NCI-H226 (cell line): ENCODE results near the gene CRYGS.
"Not testable (repeated sequence)": the region's sequence is repeated elsewhere in the genome, so short reads cannot be mapped to it uniquely, and the experiment has no call there.

Experiments
- DNase-seq: peaks from one replicate; pipeline ENCODE4 v3.0.0-alpha.2; 2015

CRYGS gene

DNA sequence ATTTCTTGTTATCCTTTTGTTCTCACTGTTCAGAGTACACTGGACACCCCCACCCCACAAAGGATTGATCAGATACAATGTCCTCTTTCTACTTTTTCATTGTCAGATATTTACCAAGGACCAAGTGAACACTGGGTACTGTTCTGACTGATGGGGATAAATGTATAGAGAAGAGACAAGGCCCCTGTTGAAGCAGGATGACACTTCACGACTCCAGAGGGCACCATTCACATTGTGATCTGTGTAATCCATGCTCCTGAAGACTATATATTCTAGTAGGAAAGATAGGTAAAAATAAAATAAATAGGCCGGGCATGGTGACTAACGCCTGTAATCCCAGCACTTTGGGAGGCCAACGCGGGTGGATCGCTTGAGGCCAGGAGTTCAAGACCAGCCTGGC lies 7.2 kb upstream of the CRYGS start:
- DNase-seq: no peak

DNA sequence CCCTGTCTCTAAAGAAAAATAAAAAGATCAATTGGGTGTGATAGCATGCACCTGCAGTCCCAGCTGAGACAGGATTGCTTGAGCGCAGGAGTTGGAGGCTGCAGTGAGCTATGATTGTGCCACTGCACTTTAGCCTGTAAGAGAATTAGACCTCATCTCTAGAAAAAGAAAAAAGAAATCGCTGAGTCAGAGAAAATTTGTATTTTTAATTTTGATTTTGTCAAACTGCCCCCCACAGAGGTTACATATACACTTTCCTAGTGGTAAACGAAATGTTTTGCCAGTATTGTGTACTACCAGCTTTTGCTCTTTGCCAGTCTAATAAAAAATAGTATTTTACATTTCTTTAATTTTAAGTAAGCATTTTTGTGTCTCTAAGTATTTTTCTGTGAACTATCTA lies 5.3 kb upstream of the CRYGS start:
- DNase-seq: no peak

DNA sequence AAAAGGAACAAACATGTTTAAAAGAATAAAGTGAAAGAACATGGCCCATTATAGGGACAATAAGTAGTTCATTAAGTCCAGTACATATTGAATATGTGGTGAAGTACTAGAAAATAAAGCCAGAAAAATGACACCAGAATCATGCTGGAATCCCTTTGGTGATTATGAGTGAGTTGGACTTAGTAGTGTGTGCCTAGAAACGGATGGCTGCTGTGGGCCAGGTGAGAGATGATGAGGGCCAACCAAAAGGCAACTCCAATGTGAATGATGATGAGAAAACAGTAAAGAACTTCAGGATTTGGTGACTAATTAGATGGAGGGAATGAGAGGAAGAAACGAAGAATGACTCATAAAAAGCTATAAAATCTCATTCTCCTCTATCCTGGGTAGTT lies 3.3 kb downstream of the CRYGS start:
- DNase-seq: no peak

DNA sequence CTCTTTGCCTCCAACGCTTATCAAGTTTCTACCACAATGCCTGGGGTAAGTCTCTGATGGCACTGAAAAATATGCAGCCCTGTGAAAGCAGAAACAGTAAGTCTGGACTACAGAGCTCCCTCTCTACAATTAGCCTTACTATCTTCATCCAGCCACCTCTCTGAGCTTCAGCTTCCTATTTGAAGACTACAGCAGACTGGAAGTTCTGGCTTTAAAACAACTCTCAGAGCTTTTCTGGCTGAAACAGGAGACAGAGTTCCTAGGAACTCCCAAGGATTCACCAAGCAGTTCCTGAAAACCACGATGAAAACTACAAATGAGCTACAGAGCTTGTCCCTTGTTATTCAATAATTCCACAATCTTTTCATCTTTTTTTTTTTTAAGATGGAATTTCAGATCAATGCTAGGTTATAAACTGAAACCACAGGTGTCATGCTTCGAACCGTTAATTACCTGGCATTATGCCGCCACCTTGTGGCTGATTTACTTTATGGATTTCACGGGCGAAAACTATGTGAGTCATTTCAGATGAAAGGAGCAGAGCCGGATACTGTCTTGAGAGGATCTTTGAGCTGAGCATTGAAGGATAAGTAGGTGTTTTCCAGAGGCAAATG lies 3.9 kb downstream of the CRYGS start:
- DNase-seq: peak; percentile 58

DNA sequence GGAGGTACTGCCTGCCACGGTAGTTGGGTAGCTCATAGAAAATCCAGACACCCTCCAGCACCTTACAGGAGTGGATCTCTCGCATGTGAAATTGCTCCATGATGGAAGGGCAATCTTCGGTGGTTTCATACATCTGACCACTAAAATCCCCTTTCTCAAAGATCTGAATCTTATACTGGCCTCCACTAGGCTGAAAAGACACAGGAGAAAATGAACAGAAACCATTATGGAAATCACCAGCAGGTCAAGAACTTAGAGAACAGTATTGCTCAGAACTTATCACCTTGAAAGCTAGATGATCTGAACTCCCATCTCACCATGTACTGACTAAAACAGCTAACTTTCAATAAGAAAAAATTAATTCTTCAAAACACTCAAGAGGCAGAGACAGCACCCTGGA lies 5.4 kb downstream of the CRYGS start:
- DNase-seq: no peak

DNA sequence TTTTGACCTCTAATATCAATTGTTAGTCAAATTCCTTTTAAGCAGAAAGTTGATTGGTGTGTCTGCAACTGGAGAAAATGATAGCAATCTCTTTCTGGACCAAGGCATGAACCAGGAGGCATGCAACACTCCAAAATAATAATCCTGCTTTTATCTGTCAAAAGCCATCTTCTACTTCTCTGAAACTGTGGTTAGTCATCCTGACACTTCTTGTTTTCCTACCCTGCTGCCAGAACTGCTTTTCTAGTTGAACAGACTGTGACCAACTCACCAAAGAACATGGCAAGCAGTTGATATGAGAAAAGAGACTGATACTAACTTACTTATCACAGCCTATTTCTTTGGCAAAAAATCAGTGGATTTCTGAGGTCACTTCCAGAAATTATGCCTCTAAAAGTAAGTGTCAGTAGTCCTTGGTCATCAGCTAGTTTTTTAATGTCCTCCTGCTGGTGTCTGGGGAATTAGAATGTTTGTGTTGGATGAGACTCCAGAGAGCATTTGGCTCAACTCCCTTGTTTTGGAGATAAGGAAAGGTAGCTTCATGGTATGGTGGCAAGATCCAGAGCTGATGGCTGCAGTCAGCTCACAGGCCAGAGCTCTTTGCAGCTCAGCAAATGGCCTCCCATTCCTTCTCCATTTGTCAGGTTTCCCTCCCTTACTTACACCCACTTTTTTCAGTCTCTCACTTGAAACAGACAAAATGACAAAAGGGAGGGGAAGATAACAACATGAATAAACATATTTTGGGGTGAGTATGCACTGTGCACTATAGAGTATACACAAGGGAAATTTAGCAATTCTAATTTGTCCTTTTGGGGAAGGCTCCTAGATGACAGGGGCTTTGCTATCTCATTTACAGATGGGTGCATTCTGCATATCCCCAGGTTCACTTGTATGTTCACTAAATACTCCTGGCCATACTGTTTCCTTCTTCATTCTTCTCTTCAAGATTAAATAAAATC lies 7.0 kb downstream of the CRYGS start:
- DNase-seq: no peak

DNA sequence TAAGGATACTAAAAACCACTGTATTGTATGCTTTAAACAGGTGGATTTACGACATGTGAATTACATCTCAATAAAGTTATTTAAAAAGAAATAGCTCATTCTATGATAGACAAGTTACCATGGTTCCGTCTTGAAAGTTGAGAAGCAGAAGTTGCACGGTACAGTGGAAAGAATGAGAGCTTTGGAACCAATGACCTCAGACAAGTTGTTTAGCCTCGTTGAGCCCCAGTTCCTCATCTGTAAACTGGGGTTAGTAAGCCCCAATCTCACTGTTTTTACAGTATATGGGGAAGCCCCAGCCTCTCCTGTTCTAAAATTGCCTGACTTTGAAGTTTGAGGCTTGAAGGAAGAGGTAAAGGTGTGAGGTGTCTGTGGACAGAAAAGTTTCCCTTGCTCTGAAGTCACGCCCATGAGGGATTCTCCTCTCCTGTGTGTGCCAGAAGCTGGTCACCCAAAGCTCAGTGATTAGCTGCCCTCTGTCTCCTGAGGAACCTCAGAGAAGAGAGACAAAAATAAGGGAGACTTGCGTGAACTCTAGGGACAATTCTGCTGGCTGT lies 10.0 kb downstream of the CRYGS start:
- DNase-seq: no peak

DNA sequence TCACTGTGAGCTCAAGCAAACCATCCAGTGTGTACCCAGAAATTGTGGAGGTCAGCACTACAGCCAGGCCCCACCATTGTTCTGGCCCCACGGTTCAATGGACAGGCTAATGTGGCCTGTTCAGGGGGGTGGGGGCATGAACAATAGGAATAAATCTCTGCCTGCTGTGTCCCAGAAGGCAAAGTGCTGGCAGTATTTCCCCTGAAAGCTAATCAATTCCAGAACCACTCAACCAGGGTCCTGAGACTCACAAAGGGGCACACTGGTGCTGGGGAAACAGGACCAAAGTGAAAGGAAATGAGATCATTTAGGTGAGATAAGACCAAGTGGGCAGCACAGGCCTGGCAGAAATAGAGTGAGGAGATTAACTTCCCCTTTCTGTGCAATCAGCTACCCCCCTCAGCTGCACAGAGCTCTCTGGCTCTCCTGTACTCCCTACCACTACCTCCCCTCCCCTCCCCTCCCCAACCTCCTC lies 11.5 kb downstream of the CRYGS start:
- no peak for DNase-seq

DNA sequence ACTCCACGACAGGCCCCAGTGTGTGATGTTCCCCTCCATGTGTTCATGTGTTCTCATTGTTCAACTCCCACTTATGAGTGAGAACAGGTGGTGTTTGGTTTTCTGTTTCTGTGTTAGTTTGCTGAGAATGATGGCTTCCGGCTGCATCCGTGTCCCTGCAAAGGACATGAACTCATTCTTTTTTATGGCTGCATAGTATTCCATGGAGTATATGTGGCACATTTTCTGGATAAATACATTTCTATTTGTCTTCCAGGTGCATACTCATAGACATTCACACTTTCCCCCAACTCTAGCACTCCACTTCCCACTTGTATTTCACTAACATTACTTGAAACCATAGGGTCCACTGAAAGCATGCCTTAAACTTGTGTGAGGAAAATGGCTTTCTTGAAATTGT lies 12.5 kb downstream of the CRYGS start:
- not testable (repeated sequence) for DNase-seq

DNA sequence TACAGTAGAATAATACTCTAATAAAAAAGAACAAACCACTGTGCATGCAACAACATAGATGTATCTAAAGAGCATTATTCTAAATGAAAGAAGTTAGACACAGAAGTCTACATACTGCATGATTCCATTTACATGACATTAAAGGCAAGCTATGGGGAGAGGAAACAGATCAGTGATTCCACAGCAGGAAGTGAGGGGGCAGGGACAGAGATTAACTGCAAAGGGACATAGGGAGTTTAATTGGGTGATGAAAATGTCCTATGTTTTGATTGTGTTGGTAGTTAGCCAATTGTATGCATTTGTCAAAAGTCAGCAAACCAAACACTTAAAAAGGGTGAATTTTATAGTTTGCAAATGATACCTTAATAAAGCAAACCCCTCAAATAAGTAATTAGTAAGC lies 13.8 kb downstream of the CRYGS start:
- no peak for DNase-seq

DNA sequence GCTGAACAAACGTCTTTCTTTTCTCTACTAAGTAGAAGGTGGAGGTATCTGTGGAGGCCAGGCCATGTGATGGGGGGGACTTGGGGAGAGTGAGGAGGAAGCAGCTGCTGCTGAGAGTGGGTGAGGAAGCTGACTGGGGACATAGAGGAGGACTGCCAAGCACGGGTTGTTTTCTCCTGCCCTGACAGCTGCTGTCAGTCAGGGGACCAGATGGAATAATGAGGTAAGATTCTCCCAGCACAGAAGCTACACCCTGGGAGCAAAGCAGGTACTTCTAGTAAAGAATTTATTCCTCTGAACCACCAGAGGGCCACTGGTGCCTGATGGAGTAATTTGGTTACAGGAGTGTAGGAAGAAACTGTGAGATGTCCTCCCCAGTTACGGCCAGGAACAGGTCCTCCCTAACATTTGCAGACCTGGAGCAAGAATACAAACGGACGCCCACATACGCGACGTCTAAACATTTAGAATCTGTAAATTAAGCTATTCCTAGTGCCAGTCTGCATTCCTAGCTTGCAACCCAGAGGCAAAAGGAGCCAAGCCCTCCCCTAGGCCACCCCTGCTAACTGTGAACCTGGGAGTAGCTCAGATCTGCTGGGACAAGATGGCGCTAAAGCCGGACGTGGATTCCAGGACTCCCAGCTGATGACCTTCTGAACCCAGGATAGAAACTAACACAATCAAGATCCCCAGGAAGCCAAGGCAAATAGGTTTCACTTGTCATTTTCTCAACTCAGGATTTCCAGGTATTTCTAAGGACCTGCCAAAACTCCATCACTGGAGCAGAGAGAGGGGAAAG lies 14.8 kb downstream of the CRYGS start:
- no peak for DNase-seq

DNA sequence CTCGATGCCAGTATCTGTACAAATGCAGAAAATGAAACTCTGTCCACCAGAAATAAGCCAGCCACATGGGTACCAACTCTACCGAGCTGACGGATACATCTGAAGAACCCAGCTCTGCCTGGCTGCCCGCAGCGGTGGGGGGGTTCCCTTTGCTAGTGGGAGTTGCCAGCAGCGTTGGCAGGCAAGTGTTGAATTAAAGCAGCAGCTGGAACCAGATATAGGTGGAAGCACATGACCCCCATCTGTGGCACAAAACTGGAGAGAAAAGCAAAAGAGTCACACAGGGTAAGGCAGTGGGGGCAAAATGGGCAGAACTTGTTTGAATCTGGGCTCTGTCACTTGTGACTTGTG lies 17.9 kb downstream of the CRYGS start:
- no peak for DNase-seq

DNA sequence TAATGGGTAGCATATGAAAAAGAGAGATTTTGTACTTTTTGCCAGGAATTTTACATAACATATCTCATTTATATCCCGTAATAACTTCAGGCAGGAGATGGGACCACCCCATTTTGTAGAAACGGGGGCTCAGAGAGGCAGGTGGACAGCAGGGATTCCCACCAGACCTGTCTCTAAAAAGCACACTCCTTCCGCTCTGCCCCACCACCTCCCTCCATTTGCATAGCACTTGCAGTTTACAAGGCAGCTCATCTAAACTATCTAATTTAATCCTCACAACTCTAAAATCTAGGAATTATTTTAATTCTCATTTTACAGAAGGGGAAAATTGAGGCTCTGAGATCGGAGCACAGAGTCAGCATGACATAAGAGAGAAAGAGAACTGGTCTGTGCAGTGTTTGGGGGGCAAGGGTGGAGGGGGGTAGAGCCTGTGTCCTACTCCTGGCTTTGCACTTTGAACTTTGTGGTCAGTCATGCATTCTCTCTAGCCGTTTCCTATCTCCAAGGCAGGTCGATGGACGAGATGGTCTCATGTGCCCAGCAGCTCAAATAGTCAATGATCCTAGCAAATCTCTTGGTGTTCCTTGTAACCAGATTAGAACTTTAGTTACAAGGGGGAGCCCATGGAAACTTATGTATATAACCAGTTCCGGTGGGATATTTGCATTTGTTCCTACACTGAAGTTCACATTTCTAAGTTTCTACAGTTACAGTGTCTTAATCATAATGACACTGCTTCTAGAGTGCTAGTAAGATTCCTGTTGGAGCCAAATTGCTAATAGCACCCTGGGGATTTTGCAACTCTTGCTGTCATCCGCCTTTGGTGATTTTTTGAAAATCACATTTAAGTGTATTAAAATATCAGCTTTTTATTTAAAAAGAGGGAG lies 18.6 kb downstream of the CRYGS start:
- DNase-seq: no peak

DNA sequence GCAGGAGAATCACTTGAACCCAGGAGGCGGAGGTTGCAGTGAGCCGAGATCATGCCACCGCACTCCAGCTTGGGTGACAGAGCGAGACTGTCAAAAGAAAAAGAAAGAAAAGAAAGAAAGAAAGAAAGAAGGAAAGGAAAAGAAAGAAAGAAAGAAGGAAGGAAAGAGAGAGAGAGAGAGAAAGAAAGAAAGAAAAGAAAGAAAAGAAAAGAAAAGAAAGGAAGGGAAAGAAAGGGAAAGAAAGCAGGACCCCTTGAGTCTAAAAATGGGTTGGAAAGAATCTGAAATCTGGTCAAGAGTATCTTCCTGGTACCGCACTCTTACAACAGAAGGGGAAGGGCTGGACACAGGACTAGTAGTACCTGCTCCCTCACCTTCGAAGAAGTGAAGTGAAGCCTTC lies 19.6 kb downstream of the CRYGS start:
- no peak for DNase-seq

DNA sequence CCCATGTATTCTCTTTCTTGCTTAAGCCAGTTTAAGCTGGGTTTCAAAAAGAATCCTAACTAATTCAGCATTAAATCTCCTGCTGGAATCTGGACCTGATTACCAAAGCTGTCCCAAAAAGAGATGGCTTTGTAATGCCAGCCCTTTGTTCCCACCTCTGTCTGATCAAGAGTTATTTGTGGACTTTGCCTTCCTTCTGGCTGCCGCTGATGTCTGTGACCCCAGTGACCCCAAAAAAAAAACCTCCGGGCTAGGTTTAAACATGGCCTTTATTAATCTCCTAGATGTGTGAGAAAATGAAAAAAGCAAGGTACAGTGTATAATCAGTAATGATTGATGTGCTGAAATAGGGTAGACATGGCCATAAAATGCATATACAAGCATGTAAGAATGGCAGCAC lies 20.7 kb downstream of the CRYGS start:
- DNase-seq: no peak

DNA sequence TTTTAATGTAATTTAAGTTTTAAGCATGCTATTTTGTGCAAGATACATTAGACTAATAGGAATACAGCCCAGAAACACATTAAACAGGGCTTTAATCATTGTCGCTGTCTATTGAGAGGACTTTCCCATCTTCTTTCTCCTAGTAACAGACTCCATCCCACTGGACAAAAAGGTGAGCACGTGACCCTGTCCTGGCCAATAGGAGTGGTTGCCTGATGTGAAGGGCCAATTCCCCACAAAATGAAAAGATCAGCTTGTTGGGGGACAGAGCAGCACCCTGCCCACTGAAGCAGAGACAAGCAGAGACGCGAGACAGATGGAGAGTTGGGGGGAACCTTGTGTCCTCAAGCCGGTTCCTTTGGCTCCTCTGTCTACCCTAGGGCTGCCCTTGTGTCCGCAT lies 21.2 kb downstream of the CRYGS start:
- DNase-seq: no peak

DNA sequence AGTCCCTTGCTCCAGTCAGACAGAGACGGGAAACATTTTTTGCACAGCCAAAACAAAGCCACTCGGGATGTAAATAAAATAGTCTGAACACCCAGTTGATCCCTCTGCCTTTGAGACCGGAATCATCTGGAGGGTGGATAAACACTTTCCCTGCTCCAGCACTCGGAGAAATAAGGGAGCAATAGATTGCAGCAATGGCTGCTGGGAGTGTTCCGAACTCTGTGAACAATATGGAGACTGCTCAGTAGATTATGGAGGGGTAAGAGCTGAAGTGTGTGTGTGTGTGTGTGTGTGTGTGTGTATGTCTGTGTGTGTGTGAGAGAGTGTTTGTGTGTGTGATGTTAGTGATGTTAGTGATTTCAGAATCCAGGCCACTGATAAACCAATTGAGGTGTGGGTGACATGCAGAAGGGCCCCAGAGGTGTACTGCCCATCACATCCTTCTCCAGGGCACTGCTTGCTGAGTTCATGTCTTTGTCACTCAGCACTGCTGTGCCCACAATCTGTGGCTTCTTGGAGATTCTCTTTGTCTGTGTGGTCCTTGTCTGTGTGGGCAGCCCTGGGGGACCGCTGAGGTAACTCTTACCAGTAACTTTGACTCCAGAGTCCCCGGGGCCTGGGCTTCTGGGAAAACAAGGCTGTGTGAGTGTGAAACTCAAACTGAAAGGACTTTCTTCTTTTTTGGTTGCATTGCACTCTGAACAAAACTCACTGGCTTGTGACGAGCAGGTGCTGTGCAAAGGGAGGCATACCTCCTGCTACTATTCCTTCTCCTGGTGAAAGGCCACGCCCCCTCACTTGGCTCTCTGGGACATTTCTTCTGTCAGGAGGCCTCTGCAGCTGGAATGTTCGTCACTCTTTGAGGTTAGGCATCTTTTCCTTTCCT lies 23.0 kb downstream of the CRYGS start:
- DNase-seq: no peak

DNA sequence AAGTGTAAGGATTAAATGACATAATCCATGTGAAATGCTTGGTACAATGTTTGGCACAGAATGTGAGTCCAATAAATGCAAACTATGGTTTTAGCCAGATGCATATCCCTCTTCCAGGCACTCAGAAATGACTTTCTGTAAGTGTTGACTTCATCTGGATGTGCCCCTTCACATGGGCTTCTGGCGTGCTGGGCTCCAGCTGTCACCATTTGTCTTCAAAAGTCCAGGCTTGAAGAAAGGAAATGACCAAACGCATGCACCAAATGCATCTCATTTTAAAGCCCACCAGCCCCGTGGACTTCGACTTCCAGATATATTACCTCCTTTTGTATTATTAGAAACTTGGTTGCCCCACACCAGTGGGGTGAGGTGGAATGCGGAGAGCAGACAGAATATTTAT lies 23.7 kb downstream of the CRYGS start:
- DNase-seq: no peak

DNA sequence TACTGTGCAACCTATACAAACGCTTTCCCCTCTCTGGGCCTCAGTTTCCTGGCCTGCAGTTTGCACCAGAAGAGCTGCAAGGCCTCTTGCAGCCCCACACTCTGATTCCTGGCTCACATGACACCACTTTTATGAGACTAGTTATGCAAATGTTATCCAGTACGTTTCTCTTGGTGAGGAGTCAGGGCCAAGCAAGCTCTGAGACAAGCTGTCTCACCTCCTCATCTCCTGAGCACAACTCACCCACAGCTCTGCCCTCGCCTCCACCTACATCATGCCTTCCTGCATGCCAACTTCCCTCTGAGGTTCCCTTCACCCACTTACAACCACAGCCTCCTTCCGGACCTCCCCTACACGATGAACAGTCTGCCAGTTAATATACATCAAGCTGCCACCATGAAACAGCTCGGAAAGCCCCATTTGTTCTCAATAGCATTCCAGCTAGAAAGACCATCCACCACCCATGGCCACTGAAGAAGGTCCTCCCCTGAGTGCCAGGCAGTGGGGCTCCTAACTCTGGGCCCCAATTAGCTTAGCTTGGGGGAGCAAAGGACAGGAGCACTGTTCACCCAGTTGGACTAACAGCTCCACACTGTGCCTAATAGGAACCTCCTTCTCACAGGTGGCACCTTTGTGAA lies 25.0 kb downstream of the CRYGS start:
- no peak for DNase-seq

DNA sequence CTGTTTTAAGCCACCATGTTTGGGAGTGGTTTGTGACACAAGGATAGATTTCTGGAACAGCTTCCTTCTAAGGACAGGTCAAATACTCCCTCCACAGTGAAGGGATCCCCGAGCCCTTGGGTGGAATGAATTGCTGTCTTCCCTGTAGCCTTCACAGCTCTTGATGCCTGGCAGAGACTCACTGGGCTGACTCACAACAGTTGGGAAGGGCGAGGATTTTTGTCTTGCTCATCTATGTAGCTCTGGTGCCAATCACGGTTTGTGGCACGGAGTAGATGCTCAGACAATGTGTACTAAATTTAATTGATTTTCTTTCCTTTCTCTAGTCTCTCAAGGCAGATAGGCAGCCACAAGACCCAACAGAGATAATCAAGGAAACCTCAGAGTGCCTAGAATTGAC lies 27.0 kb downstream of the CRYGS start:
- no peak for DNase-seq

DNA sequence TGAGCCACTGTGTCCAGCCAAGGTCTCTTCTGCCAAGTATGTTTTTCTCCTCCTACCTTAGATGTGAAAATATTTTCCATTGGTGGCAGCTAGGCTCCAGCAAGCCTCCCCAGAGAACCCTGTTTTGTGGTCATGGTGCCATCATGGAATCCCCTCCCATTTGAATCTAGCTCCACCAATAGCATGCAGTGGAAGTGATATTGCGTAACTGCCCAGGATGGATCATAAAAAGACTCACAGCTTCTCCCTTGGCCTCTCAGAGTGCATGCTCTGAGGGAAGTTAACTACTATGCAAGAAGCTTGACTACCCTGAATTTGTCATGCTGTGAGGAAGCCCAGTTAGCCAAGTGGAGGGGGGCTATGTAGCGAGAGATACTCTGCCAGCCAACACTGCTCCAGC lies 27.5 kb downstream of the CRYGS start:
- no peak for DNase-seq
